NCI-H2227 (cell line): ENCODE results near the gene ENC1.
"Not testable (repeated sequence)": the region's sequence is repeated elsewhere in the genome, so short reads cannot be mapped to it uniquely, and the experiment has no call there.

Experiments
- DNase-seq: peaks from one replicate; lab custom pipeline; 2025; ENCODE audit not compliant: unreplicated experiment; lab: John Stamatoyannopoulos, UW

Gene ENC1, protein sequence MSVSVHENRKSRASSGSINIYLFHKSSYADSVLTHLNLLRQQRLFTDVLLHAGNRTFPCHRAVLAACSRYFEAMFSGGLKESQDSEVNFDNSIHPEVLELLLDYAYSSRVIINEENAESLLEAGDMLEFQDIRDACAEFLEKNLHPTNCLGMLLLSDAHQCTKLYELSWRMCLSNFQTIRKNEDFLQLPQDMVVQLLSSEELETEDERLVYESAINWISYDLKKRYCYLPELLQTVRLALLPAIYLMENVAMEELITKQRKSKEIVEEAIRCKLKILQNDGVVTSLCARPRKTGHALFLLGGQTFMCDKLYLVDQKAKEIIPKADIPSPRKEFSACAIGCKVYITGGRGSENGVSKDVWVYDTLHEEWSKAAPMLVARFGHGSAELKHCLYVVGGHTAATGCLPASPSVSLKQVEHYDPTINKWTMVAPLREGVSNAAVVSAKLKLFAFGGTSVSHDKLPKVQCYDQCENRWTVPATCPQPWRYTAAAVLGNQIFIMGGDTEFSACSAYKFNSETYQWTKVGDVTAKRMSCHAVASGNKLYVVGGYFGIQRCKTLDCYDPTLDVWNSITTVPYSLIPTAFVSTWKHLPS

DNA sequence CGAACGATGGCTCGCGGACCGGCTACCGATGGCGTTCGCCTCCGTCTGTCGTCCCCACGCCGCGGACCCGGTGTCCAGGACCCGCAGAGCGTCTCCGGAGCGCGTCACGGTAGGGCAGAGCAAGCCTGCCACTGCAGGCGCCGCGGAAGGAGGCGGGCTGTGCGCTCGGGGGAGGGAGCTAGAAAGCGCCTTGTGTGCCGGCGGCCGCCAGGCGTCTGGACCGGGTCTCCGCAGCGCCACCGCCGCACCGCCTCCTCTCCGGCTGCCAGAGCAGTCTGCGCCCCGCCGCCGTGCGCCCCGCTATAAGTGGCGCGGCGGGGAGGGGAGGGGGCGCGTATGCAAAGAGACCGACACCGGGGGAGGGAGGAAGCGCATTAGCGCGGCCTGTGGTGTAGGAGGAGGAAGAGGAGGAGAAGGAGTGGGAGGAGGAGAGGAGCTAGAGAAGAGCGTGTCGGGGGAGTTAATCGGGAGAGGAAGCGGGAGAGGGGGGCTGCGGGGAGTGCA is at the start of gene ENC1:
Gene ENC1, minus strand, starts transcription at position 279 of the 504 bp plus-strand sequence. CDS start 4,243 bp downstream, outside the sequence.
- peak; percentile 86 for DNase-seq

DNA sequence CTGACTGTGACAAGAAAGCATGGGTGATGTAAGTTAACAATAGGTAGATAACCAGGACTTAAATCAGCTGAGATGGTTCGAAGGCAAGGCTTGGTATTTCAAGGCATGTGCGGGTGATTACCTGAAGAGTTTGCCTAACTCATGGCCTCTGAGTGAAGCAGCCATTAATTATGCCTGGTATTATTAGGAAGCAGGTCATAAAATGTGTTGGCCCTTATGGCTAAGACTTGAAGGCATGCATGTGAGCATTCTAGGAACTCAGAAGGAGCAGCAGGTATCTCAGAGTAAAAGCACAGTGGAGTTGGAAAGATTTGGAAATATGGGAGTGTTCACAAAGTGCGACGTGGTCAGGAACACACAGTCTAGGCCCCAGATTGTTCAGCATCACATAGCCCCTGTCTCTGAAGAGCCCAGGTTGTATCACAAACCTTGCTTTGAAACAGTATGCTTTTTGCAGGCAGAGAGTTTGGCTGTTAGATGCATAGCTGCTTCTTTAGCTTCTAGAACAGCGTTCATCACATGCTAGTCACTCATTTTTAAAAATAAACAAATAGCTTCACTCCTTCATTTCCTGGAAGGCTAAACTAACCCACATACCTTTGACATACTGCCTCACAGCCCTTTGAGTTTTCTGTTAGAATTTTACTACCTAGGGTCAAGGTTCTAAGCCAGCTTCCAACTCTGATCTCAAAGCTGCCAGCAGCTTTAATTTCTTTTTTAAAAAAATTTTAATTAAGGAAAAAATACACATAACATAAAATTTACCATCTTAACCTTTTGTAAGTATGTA is 46.6 kb upstream of the ENC1 start:
- no peak for DNase-seq

DNA sequence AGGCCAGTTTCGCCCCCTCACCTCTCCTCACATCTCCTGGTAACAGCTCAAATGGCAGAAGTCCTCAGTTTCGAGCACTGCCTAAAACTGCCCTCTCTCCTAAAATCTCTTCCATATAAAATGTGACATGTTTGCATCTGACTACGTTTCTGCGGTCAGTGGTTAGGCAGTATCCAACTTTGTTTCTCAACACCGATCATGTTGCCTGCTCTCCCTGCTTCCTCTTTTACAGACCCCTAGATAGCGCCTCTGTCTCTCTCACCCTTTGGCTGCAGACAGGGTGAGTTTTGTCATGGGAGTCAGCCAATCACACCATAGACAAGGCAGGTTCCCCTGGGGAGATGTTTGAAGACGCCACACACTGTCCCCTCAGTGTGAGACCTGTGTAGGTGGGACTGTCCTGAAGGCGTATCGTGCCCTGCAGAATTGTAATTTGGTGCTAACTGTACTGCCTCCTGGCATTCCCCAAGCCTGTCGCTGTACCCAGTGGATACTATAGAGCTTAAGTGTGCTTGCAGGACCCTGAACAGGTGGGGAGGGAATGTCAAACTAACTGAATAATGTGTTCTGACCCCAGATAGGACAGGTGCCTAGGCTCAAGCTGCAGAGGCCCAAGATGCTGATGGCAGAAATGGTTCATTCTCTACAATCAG is 45.6 kb upstream of the ENC1 start:
- DNase-seq, result no peak

DNA sequence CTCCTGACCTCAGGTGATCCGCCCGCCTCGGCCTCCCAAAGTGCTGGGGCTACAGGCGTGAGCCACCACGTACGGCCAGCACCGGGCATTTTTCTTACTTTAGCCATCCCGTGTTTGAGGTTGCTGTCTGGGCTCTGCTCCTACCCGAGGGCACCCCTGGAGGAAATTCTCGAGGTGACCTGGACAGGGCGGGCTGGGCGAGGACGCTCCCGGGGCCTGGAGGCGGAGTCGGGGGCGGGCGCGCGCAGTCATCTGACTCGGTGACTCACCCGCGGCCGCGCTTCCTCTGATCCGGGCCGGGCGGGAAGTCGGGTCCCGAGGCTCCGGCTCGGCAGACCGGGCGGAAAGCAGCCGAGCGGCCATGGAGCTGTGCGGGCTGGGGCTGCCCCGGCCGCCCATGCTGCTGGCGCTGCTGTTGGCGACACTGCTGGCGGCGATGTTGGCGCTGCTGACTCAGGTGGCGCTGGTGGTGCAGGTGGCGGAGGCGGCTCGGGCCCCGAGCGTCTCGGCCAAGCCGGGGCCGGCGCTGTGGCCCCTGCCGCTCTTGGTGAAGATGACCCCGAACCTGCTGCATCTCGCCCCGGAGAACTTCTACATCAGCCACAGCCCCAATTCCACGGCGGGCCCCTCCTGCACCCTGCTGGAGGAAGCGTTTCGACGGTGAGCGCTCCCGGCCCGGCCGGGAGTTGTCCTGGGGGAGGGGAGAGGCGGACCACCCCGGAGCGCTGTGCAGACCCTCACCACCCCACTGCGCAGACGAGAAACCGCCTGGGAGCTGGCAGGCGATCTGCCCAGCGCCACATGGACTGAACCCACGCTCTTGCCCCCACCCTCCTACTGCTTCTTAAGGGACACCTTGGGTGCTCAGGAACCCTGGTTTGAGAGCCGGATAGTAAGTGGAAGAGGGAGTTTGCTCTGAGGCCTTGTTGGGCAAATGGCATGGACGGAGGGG is 44.6 kb upstream of the ENC1 start, which contains the start of gene HEXB:
Gene HEXB, plus strand, starts transcription at position 334 of the 952 bp plus-strand sequence. Its CDS starts 28 bp downstream, at position 362.
- DNase-seq, result peak; percentile 79

DNA sequence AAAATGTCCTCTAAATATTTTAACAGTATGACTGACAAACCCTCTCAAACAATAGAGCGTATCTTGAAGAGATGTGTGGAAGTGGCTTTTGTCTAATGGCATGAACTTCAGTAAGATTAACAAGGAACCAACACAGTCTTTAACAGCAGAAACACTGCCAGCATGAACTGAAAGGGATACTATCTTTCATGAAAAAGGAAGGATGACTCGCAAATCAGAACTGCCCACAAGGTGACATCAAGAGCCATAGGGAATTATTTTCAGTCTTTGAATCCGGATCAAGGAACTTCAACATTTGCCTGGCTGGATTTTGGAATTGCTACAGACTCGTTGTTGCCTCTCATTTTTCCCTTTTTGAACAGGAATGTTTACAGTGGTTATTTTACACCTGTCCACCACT is 39.4 kb upstream of the ENC1 start:
- no peak for DNase-seq

DNA sequence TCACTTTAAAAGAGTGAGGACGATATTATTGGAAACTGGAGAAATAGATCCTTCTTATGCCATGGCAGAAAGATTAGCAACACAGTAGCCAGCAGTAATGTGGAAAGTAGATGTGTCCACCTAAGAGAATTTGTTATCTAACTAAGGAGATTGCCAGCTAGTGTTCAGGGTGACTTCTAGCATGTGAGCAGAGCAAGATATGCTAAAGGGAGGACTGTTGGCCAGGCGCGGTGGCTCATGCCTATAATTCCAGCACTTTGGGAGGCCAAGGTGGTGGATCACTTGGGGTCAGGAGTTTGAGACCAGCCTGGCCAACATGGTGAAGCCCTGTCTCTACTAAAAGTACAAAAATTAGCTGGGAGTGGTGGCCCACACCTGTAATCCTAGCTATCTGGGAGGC is 38.8 kb upstream of the ENC1 start:
- not testable (repeated sequence) for DNase-seq

DNA sequence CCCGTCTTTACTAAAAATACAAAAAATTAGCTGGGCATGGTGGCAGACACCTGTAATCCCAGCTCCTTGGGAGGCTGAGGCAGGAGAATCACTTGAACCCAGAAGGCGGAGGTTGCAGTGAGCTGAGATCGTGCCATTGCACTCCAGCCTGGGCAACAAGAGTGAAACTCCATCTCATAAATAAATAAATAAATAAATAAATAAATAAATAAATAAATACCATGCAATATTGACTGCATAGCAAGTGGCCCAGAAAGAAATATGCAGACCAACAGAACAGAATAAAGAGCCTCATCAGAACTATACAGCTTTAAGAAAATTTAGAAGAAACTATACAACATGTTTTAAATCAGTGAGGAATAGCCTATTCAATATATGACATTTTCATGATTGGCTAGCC is 37.6 kb upstream of the ENC1 start:
- not testable (repeated sequence) for DNase-seq

DNA sequence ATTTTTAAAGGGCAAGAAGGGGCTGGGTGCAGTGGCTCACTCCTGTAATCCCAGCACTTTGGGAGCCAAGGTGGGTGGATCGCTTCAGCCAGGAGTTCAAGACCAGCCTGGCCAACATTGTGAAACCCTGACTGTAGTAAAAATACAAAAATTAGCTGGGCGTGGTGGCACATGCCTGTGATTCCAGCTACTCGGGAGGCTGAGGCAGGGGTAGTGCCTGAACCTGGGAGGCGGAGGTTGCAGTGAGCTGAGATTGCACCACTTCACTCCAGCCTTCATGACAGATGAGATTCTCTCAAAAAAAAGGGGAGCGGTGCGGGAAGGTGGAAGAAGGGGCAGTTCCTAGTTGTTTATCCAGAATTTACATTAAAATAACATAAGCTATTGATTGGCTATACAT is 35.9 kb upstream of the ENC1 start:
- DNase-seq, result not testable (repeated sequence)

DNA sequence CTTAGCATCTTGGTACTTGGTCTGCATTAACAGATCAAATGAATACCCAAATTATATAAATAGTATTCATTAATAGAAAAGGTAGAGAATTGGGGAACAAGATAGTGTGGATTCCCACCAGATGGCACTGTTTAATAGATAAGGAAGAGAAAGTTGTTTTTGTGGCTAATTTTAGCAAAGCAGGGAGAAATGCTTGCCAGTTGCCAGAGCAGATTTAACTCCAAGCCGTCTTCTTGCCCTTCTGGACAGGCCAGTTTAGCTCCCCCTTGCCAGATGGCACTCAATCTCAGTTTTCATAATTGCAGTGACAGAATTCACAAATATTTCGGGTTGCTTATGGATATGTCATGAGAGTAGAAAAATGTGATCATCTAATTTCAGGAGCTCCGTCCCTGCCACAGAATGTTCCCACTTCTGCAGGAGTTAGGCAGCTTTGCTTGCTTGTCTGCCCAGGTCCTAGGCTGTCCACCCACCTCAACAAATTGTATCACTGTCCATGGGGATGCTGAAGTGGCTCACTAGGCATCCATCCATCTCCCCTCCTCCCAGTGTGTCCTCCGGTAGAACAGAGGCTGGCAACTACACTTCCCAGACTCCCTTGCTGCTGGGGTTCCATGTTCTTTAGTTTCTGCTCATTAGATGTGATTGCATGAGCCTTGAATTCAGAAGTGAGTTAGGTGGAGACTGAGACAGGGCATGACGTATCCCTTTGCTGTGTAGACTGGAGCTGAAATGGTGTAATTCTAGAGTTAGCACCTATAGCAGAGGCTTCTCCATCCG is 32.7 kb upstream of the ENC1 start:
- peak; percentile 15 for DNase-seq

DNA sequence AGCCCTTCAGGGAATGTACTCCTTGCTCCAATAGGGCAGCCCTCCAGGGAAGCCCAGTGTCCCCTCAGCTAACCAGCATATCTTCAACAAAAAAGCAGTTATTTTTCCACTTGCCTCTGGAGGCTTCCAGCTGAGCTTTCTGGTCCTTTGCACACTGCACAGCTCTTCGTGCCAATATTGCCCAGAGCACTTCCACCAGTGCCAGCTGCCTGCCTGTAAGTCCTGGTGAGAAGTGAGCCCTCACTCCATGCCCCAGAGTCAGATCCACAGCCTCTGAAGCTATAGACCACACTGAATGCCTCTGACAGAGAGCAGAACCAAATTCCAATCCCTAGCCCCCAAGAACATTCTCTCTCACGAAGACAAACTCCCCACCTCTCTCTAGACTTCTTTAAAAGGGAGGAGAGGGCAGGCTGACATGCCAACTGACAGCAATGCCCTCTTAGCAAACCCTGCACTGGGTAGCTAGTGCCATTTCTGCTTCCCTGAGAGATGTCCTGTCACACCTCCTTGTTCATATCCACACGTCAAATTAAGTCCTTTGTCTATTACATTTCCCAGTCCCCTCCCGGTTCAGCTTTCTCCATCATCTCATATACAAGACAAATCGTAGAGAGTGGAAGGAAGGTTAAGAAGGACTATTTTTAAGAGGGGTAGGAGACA is 31.8 kb upstream of the ENC1 start:
- DNase-seq, result no peak

DNA sequence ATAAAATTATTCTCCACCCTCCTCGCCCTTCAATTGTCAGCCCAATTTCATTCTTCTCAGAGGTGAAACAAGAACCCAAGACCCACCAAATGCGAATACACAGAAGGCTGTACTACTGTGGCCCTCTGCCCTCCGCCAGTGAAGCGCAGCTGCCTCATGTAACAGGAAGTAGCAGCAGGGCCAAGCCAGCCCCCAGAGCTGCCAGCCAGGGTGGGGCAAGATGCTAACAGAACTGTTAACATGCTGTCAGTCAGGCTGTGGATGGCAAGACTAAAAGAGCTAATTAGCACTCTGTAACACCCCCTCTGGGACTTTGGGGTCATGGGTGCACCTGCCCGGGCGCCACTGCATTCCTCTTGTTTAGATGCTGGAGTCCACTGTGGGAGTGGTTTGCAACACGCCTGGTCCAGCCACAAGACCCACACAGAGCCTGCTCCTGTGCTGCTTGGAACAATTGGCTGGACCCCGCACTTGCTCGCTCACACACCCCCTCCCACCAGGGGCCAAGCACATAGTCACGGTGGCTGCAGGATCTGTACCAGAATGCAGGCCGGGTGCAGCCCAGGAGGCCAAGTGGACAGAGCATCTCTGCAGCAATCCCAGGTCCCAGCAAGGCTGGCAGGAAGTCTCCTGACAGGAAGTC is 30.0 kb upstream of the ENC1 start:
- DNase-seq, result no peak

DNA sequence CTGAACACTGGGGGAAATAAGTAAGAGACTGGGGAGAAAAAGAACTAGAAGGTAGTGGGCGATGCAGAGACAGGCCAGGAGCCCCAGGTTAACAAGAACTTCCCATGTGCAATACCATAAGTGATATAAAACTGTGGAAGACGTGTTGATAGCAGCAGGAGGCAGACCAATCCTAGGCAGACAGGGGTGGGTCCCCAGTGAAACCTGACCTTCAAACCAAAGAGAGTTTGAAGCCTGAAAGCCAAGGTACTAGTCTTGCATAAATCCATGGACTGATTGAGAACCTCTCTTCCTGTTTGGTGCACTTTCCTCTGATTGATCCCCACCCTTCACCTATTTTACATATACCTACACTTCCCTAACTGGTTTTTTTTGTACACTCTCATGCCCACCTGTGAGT is 29.3 kb upstream of the ENC1 start:
- no peak for DNase-seq

DNA sequence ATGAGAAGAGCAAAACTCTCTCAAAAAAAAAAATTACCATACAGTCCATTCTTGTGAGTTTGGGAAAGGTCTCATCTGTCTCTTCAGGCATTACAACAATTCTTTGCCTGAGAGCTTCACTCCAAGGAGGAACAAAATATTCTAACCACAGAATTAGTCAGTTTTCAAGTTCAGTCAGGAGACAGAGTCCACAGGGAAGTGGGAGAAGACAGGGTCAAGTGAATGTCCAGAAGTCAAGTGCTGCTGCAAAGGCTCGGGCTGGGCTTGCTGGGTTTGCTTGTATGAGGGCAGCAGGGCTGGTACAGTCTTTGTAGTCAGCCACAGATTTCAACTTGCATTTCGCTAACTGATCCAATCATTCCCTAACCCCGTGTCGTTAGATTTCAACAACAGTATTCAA is 26.9 kb upstream of the ENC1 start:
- DNase-seq, result no peak

DNA sequence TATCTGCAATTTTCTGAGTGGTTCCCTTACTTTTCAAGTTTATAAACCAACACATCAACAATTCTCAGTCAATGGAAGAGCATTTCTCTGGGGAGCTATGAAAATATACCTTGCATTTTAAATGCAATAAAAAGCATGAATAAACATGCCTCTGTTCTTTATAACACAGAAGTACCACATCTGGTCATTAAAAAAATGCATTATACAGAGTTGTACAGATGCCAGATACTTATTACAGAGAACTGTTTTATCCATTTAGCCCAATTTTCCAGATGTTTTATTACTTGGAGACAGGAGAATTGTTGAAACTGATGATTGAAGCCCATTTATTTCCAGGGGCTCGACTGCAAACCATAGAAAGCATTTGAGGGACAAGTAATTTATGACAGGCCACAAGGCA is 25.3 kb upstream of the ENC1 start:
- no peak for DNase-seq

DNA sequence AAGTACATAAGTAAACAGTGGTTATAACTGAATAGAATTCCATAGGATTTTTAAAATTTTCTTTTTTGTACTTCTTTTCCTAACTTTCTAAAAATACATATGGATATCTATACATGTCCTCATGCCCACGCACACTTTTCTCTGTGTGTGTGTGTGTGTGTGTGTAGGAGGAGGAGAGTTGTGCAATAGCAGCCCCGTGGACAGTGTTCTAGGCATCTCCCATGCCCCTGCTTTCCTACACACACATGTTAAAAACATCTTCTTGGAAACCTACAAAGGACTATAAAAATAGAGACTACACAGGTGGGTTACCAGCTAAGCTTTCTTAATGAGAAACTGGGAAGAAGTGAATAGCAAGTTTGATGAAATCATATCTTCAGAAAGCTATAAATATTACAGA is 24.7 kb upstream of the ENC1 start:
- DNase-seq, result no peak

DNA sequence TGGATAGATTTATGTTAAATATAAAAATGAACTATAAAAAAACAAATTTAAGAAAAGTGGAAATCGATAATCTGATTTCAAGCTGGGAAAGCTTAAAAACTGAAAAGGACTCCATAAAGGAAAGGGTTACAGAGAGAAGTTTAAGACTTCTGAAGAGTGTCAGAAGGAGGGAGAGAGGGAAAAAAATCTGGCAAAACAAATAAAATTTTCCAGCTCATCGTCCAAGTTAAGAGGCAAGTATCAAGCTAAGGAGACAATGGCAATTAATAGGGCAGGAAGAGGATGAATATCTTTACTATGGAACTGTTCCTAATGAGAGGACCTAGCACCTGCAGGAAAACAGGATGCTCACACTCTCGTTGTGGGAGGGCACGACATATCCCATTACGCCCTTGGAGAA is 24.0 kb upstream of the ENC1 start:
- DNase-seq, result no peak

DNA sequence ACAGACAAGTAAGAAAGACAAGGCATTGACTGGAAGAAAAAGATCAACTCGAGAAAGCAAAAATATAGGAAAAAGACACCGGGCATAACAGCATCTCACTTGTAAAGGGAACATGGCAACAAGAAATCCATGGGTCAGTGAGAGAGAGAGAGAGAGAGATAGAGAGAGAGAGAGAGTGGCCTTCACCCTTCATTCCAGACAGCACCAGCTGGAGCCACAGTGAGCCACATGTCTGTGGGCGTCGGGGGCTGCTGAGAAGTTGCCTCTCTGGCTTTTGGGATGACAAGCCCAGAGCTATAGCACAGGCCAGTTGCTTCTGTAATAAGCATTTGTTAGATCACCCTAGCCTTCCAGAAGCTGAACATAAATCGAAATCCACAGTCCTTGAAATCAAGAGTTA is 20.3 kb upstream of the ENC1 start:
- no peak for DNase-seq

DNA sequence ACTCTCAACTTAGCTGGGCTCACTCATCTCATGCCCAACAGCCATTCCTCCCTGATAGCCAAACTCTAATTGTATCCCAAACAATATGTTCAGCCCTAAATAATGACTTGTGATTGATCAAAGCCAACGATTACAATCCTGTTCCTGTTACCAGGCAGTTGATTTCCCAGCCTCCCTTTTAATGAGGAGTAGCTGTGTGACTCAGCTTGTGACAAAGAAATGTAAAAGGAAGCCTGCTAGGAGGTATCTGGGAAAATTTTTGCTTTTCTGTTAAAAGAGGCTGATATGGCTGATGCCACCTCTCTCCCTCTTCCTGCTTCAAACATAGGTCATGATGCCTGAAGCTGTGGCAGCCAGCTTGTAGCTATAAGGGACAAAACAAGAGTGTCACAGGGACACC is 19.6 kb upstream of the ENC1 start:
- no peak for DNase-seq
